Erythroblast (primary cell): ENCODE measurements around the gene MYLK2.

Experiments used
- GATA1 ChIP-seq: IDR thresholded peaks from 2 replicates; pipeline ENCODE4 v1.6.1; 2011; ENCODE audit warnings: low read depth, mild to moderate bottlenecking, control low read depth, low read length, moderate library complexity
- POLR2A ChIP-seq: IDR thresholded peaks from 2 replicates; pipeline ENCODE4 v1.6.1; 2011; ENCODE audit warnings: mild to moderate bottlenecking, low read length

DNA sequence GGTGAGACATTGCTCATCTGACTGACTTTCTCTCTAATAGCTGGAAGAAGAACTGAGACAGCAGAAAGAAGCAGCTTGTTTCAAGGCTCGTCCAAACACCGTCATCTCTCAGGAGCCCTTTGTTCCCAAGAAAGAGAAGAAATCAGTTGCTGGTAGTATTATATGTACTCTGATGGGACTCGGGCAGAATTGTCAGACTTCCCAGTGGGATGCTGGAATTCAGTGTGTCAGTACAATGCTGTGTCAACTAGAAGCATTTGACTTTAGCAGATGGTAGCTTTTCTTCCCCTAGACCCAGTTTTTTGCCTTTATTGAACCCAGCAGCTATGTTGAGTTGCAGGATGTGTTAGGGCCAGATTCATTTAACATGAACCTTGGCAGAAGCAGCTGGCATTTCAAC, 21.8 kb upstream of the MYLK2 start:
- TF ChIP-seq POLR2A (no peak), GATA1 (no peak)
